ENCODE data around the gene JAKMIP2.
"Not testable (repeated sequence)": the region's sequence is repeated elsewhere in the genome, so short reads cannot be mapped to it uniquely, and the experiment has no call there.

JAKMIP2 gene

GRCh38 chr5:147643142-147643541 lies 139.4 kb downstream of the JAKMIP2 start:
- Histone ChIP-seq H4K5ac (ENCODE audit: low read length) (no peak overlapping the region), H3K9ac (ENCODE audit: low read length) (no peak overlapping the region), H4K8ac (ENCODE audit: low read depth, low read length) (no peak overlapping the region), H3K4me2 (ENCODE audit: low read length) (no peak overlapping the region), H3K79me1 (ENCODE audit: low read length) (no peaks in the 10 kb centered on the region), H3K23ac (ENCODE audit: low read length) (no peak overlapping the region), H2BK15ac (replicated peaks; ENCODE audit: low read depth) (no peak overlapping the region), H3K79me2 (ENCODE audit: control insufficient read depth, insufficient read depth, low read length) (no peaks in the 10 kb centered on the region), H2BK5ac (ENCODE audit: low read length) (no peak overlapping the region), H3K27ac (ENCODE audit: low read depth, low read length) (no peak overlapping the region), H2AK5ac (ENCODE audit: low read length) (no peak overlapping the region), H3K56ac (ENCODE audit: low read length) (no peak overlapping the region), H2BK120ac (ENCODE audit: low read depth, low read length) (no peak overlapping the region), H3K18ac (ENCODE audit: low read length) (no peak overlapping the region), H3K27me3 (ENCODE audit: insufficient read depth, low read length, poor library complexity) (no peaks in the 10 kb centered on the region), H3K4ac (ENCODE audit: low read depth, low read length) (no peak overlapping the region), H3K4me3 (ENCODE audit: low read length) (no peak overlapping the region), H3K4me1 (ENCODE audit: control insufficient read depth, low read depth, low read length) (no peaks in the 10 kb centered on the region), H3K36me3 (ENCODE audit: control insufficient read depth, insufficient read depth, low read length) (no peaks in the 10 kb centered on the region)
- no peak for DNase-seq
- WGBS (ENCODE audit: extremely low coverage, insufficient coverage, low lambda C conversion rate) = no CpG with 5 or more reads among the region's 1 CpG

- H3K36me3 ChIP-seq (ENCODE audit: control insufficient read depth, insufficient read depth, low read length) = no peaks in the 10 kb centered on the region
- no peak for DNase-seq
- no peaks in the 10 kb centered on the region for H3K79me2 ChIP-seq (ENCODE audit: control insufficient read depth, insufficient read depth, low read length)
- H4K8ac ChIP-seq (ENCODE audit: low read depth, low read length) = no peak overlapping the region
- no peak overlapping the region for H2BK5ac ChIP-seq (ENCODE audit: low read length)
- H2BK120ac ChIP-seq (ENCODE audit: low read depth, low read length) = no peak overlapping the region
- no peaks in the 10 kb centered on the region for H3K27me3 ChIP-seq (ENCODE audit: insufficient read depth, low read length, poor library complexity)
- no peak overlapping the region for H3K18ac ChIP-seq (ENCODE audit: low read length)
- H2AK5ac ChIP-seq (ENCODE audit: low read length) = no peak overlapping the region
- H3K4me2 ChIP-seq (ENCODE audit: low read length) = no peak overlapping the region
- H3K23ac ChIP-seq (ENCODE audit: low read length) = no peak overlapping the region
- no peak overlapping the region for H2BK15ac ChIP-seq (replicated peaks; ENCODE audit: low read depth)
- WGBS (ENCODE audit: extremely low coverage, insufficient coverage, low lambda C conversion rate) = no CpG with 5 or more reads among the region's 3 CpGs
- H3K27ac ChIP-seq (ENCODE audit: low read depth, low read length) = no peak overlapping the region
- no peaks in the 10 kb centered on the region for H3K4me1 ChIP-seq (ENCODE audit: control insufficient read depth, low read depth, low read length)
- no peak overlapping the region for H3K9ac ChIP-seq (ENCODE audit: low read length)
- no peak overlapping the region for H3K4ac ChIP-seq (ENCODE audit: low read depth, low read length)
- H3K79me1 ChIP-seq (ENCODE audit: low read length) = no peaks in the 10 kb centered on the region
- no peak overlapping the region for H3K4me3 ChIP-seq (ENCODE audit: low read length)
- H4K5ac ChIP-seq (ENCODE audit: low read length) = no peak overlapping the region
- H3K56ac ChIP-seq (ENCODE audit: low read length) = no peak overlapping the region
Observed at GRCh38 chr5:147642666-147643065, 139.9 kb downstream of the JAKMIP2 start.

DNA sequence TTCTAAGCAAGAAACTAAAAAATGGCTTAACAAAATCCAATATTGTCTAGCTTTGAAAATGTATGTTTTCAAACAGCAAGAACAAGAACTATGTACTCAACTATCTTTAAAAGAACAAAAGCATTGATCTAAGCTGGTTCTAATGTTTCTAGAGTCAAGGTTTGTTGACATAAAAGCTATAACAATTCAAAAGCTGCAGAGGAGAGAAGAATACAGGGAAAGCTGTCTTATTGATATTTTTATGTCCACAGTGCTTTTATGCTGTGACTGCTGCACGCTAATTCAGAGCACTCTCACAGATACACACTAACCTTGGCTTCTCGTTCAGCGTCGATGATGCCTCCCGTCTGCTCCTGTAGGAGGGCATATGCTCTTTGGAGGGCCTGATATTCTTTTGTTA lies 143.2 kb downstream of the JAKMIP2 start:
- Histone ChIP-seq H2BK15ac (replicated peaks; ENCODE audit: low read depth) (no peak overlapping the region), H3K36me3 (ENCODE audit: control insufficient read depth, insufficient read depth, low read length) (no peaks in the 10 kb centered on the region), H4K5ac (ENCODE audit: low read length) (no peak overlapping the region), H3K56ac (ENCODE audit: low read length) (no peak overlapping the region), H3K27me3 (ENCODE audit: insufficient read depth, low read length, poor library complexity) (no peaks in the 10 kb centered on the region), H3K79me1 (ENCODE audit: low read length) (no peaks in the 10 kb centered on the region), H2BK120ac (ENCODE audit: low read depth, low read length) (no peak overlapping the region), H2AK5ac (ENCODE audit: low read length) (no peak overlapping the region), H3K4me3 (ENCODE audit: low read length) (no peak overlapping the region), H3K4me2 (ENCODE audit: low read length) (no peak overlapping the region), H3K18ac (ENCODE audit: low read length) (no peak overlapping the region), H3K27ac (ENCODE audit: low read depth, low read length) (no peak overlapping the region), H2BK5ac (ENCODE audit: low read length) (no peak overlapping the region), H3K4me1 (ENCODE audit: control insufficient read depth, low read depth, low read length) (no peaks in the 10 kb centered on the region), H3K23ac (ENCODE audit: low read length) (no peak overlapping the region), H3K4ac (ENCODE audit: low read depth, low read length) (no peak overlapping the region), H3K9ac (ENCODE audit: low read length) (no peak overlapping the region), H3K79me2 (ENCODE audit: control insufficient read depth, insufficient read depth, low read length) (no peaks in the 10 kb centered on the region), H4K8ac (ENCODE audit: low read depth, low read length) (no peak overlapping the region)
- no peak for DNase-seq
- no CpG with 5 or more reads among the region's 5 CpGs for WGBS (ENCODE audit: extremely low coverage, insufficient coverage, low lambda C conversion rate)

- no peak overlapping the region for H3K27ac ChIP-seq (ENCODE audit: low read depth, low read length)
- whole genome bisulfite sequencing (ENCODE audit: extremely low coverage, insufficient coverage, low lambda C conversion rate) = no CpG with 5 or more reads among the region's 3 CpGs
- H3K27me3 ChIP-seq (ENCODE audit: insufficient read depth, low read length, poor library complexity) = no peaks in the 10 kb centered on the region
Observed at GRCh38 chr5:147636729-147636984, 145.9 kb downstream of the JAKMIP2 start.

GRCh38 chr5:147635882-147636728 lies 146.4 kb downstream of the JAKMIP2 start:
- no peak overlapping the region for H3K56ac ChIP-seq (ENCODE audit: low read length)
- H2BK120ac ChIP-seq (ENCODE audit: low read depth, low read length) = no peak overlapping the region
- no peaks in the 10 kb centered on the region for H3K27me3 ChIP-seq (ENCODE audit: insufficient read depth, low read length, poor library complexity)
- no peak overlapping the region for H3K4ac ChIP-seq (ENCODE audit: low read depth, low read length)
- H3K79me1 ChIP-seq (ENCODE audit: low read length) = no peaks in the 10 kb centered on the region
- H4K8ac ChIP-seq (ENCODE audit: low read depth, low read length) = no peak overlapping the region
- H3K27ac ChIP-seq (ENCODE audit: low read depth, low read length) = no peak overlapping the region
- no peak overlapping the region for H3K9ac ChIP-seq (ENCODE audit: low read length)
- no peak overlapping the region for H2BK5ac ChIP-seq (ENCODE audit: low read length)
- H3K4me3 ChIP-seq (ENCODE audit: low read length) = no peak overlapping the region
- no peaks in the 10 kb centered on the region for H3K79me2 ChIP-seq (ENCODE audit: control insufficient read depth, insufficient read depth, low read length)
- no peak overlapping the region for H3K4me2 ChIP-seq (ENCODE audit: low read length)
- WGBS (ENCODE audit: extremely low coverage, insufficient coverage, low lambda C conversion rate) = no CpG with 5 or more reads among the region's 15 CpGs
- no peaks in the 10 kb centered on the region for H3K36me3 ChIP-seq (ENCODE audit: control insufficient read depth, insufficient read depth, low read length)
- H3K18ac ChIP-seq (ENCODE audit: low read length) = no peak overlapping the region
- no peaks in the 10 kb centered on the region for H3K4me1 ChIP-seq (ENCODE audit: control insufficient read depth, low read depth, low read length)
- no peak overlapping the region for H3K23ac ChIP-seq (ENCODE audit: low read length)
- no peak overlapping the region for H4K5ac ChIP-seq (ENCODE audit: low read length)
- no peak overlapping the region for H2AK5ac ChIP-seq (ENCODE audit: low read length)
- no peak for DNase-seq
- H2BK15ac ChIP-seq (replicated peaks; ENCODE audit: low read depth) = no peak overlapping the region

More at GRCh38 chr5:147636729-147636984, 145.9 kb downstream of the JAKMIP2 start:
- H4K5ac ChIP-seq (ENCODE audit: low read length) = no peak overlapping the region
- no peak overlapping the region for H3K4me3 ChIP-seq (ENCODE audit: low read length)
- H4K8ac ChIP-seq (ENCODE audit: low read depth, low read length) = no peak overlapping the region
- H2AK5ac ChIP-seq (ENCODE audit: low read length) = no peak overlapping the region
- no peak overlapping the region for H3K4me2 ChIP-seq (ENCODE audit: low read length)
- no peaks in the 10 kb centered on the region for H3K79me2 ChIP-seq (ENCODE audit: control insufficient read depth, insufficient read depth, low read length)
- H3K4me1 ChIP-seq (ENCODE audit: control insufficient read depth, low read depth, low read length) = no peaks in the 10 kb centered on the region
- no peak overlapping the region for H3K56ac ChIP-seq (ENCODE audit: low read length)
- H3K4ac ChIP-seq (ENCODE audit: low read depth, low read length) = no peak overlapping the region
- H2BK120ac ChIP-seq (ENCODE audit: low read depth, low read length) = no peak overlapping the region
- H3K18ac ChIP-seq (ENCODE audit: low read length) = no peak overlapping the region
- no peak overlapping the region for H2BK15ac ChIP-seq (replicated peaks; ENCODE audit: low read depth)
- no peaks in the 10 kb centered on the region for H3K79me1 ChIP-seq (ENCODE audit: low read length)
- H3K36me3 ChIP-seq (ENCODE audit: control insufficient read depth, insufficient read depth, low read length) = no peaks in the 10 kb centered on the region
- DNase-seq = no peak
- H3K23ac ChIP-seq (ENCODE audit: low read length) = no peak overlapping the region
- no peak overlapping the region for H2BK5ac ChIP-seq (ENCODE audit: low read length)
- H3K9ac ChIP-seq (ENCODE audit: low read length) = no peak overlapping the region

GRCh38 chr5:147635439-147635838 lies 147.1 kb downstream of the JAKMIP2 start:
- not testable (repeated sequence) for H3K4me2 ChIP-seq (ENCODE audit: low read length); H3K56ac ChIP-seq (ENCODE audit: low read length); H2BK5ac ChIP-seq (ENCODE audit: low read length); H2BK15ac ChIP-seq (replicated peaks; ENCODE audit: low read depth); H3K9ac ChIP-seq (ENCODE audit: low read length); H3K27ac ChIP-seq (ENCODE audit: low read depth, low read length); H3K4ac ChIP-seq (ENCODE audit: low read depth, low read length); H3K27me3 ChIP-seq (ENCODE audit: insufficient read depth, low read length, poor library complexity); H4K5ac ChIP-seq (ENCODE audit: low read length); H3K36me3 ChIP-seq (ENCODE audit: control insufficient read depth, insufficient read depth, low read length); H4K8ac ChIP-seq (ENCODE audit: low read depth, low read length); H3K4me1 ChIP-seq (ENCODE audit: control insufficient read depth, low read depth, low read length); H3K23ac ChIP-seq (ENCODE audit: low read length); H3K79me1 ChIP-seq (ENCODE audit: low read length); H3K18ac ChIP-seq (ENCODE audit: low read length); DNase-seq; H3K79me2 ChIP-seq (ENCODE audit: control insufficient read depth, insufficient read depth, low read length); H2BK120ac ChIP-seq (ENCODE audit: low read depth, low read length); H3K4me3 ChIP-seq (ENCODE audit: low read length); H2AK5ac ChIP-seq (ENCODE audit: low read length)
- WGBS (ENCODE audit: extremely low coverage, insufficient coverage, low lambda C conversion rate) = no CpG with 5 or more reads among the region's 5 CpGs
